Activated CD8-positive, alpha-beta T cell treated with anti-CD3 and anti-CD28 coated beads for 36 hours (primary cell): ENCODE results near the gene AMOTL2. TPM values are rescaled to one million over a fixed set of nuclear protein-coding genes. Genes with fewer than 3 reads are reported as not detected.

Experiments used
- ATAC-seq: fragments of 200-7000 bp; cut with Tn5 transposase; one replicate; pipeline ENCODE4 v1.10.0; 2021; ENCODE audit warnings: mild to moderate bottlenecking, moderate library complexity
- CTCF ChIA-PET: fragments of 350-600 bp; sonication (Branson Sonifier 250); formaldehyde crosslinking; loops from one replicate; lab custom pipeline; 2021; ENCODE audit warnings: antibody characterized with exemption; lab: Charles Lee
- POLR2A ChIA-PET: fragments of 350-600 bp; sonication (Branson Sonifier 250); formaldehyde crosslinking; loops from one replicate; lab custom pipeline; 2021; ENCODE audit warnings: antibody characterized with exemption; lab: Charles Lee
- DNase-seq: peaks from one replicate; pipeline ENCODE4 v3.0.0-alpha.2; 2020
- H3K27ac Mint-ChIP-seq: one replicate; pipeline ENCODE4 v1.8.0; 2021; ENCODE audit warnings: mild to moderate bottlenecking, mixed read lengths
- H3K27me3 Mint-ChIP-seq: one replicate; pipeline ENCODE4 v1.8.0; 2021; ENCODE audit warnings: mixed read lengths
- H3K36me3 Mint-ChIP-seq: one replicate; pipeline ENCODE4 v1.8.0; 2021; ENCODE audit warnings: low read depth, mixed read lengths
- H3K4me1 Mint-ChIP-seq: one replicate; pipeline ENCODE4 v1.8.0; 2021; ENCODE audit warnings: low read depth, mixed read lengths
- H3K4me3 Mint-ChIP-seq: one replicate; pipeline ENCODE4 v1.8.0; 2021; ENCODE audit warnings: mild to moderate bottlenecking, moderate library complexity, mixed read lengths
- H3K9me3 Mint-ChIP-seq: one replicate; pipeline ENCODE4 v1.8.0; 2021; ENCODE audit warnings: mixed read lengths
- CTCF ChIP-seq: fragments of 200-600 bp; IDR thresholded peaks from one replicate; pipeline ENCODE4 v1.8.0; 2022; ENCODE audit warnings: antibody characterized with exemption, mild to moderate bottlenecking
- intact Hi-C: fragments of 100-400 bp; cut with micrococcal nuclease; formaldehyde crosslinking; loops from one replicate; pipeline ENCODE4 v1.10.0; 2022
- total RNA-seq, 2 experiments: library from RNA; stranded (reverse); gene quantifications; one replicate each; pipeline ENCODE4 v1.2.3, GENCODE V29; 2021

The AMOTL2 gene
- total RNA-seq, 2 experiments from 2014 or later = not detected

GRCh38 chr3:134345202-134345601 lies 29.0 kb downstream of the AMOTL2 start:
- ATAC-seq (no peak), DNase-seq (no peak)
- Mint-ChIP-seq H3K4me1 (no peaks in the 10 kb centered on the region), H3K4me3 (no peak overlapping the region), H3K9me3 (peaks cover 11% of the 10 kb centered on the region), H3K27ac (no peak overlapping the region), H3K27me3 (no peaks in the 10 kb centered on the region), H3K36me3 (no peaks in the 10 kb centered on the region)
- intact Hi-C loops = no loop called here
- no peak for TF ChIP-seq CTCF
- ChIA-PET CTCF (interaction anchor here (0.9 kb wide), 1 partner anchor 18 kb away, joined by 3 read pairs; no protein-coding TSS in a partner anchor), POLR2A (no interaction called here)

- CTCF ChIA-PET = no interaction called here
- no peaks in the 10 kb centered on the region for H3K4me1 Mint-ChIP-seq
- H3K9me3 Mint-ChIP-seq = peaks cover 11% of the 10 kb centered on the region
These were observed 29.7 kb downstream of the AMOTL2 start for GRCh38 chr3:134344560-134344959.

GRCh38 chr3:134342259-134342658 lies 32.0 kb downstream of the AMOTL2 start:
- ATAC-seq (no peak), DNase-seq (no peak)
- CTCF ChIA-PET = interaction anchor here (0.6 kb wide), 1 partner anchor 11 kb away, joined by 3 read pairs; no protein-coding TSS in a partner anchor
- POLR2A ChIA-PET = interaction anchor here (1.2 kb wide), 1 partner anchor 93 kb away, joined by 3 read pairs; no protein-coding TSS in a partner anchor
- Mint-ChIP-seq H3K9me3 (peaks cover 11% of the 10 kb centered on the region), H3K27me3 (no peaks in the 10 kb centered on the region), H3K4me1 (no peaks in the 10 kb centered on the region), H3K36me3 (no peaks in the 10 kb centered on the region), H3K4me3 (no peak overlapping the region), H3K27ac (no peak overlapping the region)
- no peak for TF ChIP-seq CTCF
- intact Hi-C loops = no loop called here

More at GRCh38 chr3:134344560-134344959, 29.7 kb downstream of the AMOTL2 start:
- DNase-seq = no peak
- Mint-ChIP-seq H3K36me3 (no peaks in the 10 kb centered on the region), H3K27me3 (no peaks in the 10 kb centered on the region), H3K27ac (no peak overlapping the region), H3K4me3 (no peak overlapping the region)
- POLR2A ChIA-PET = no interaction called here
- intact Hi-C loops = no loop called here
- no peak for TF ChIP-seq CTCF
- no peak for ATAC-seq

- TF ChIP-seq CTCF = no peak
- DNase-seq = no peak
- POLR2A ChIA-PET = interaction anchor here (1.2 kb wide), 1 partner anchor 94 kb away, joined by 3 read pairs; no protein-coding TSS in a partner anchor
- no peaks in the 10 kb centered on the region for H3K27me3 Mint-ChIP-seq
- no peak overlapping the region for H3K4me3 Mint-ChIP-seq
- no peaks in the 10 kb centered on the region for H3K36me3 Mint-ChIP-seq
- H3K27ac Mint-ChIP-seq = no peak overlapping the region
- CTCF ChIA-PET = interaction anchor here (1.0 kb wide), 1 partner anchor 132 kb away, joined by 4 read pairs; no protein-coding TSS in a partner anchor
- no peaks in the 10 kb centered on the region for H3K4me1 Mint-ChIP-seq
- peaks cover 3% of the 10 kb centered on the region for H3K9me3 Mint-ChIP-seq
- intact Hi-C loops = no loop called here
- ATAC-seq = no peak
These were observed 32.9 kb downstream of the AMOTL2 start for GRCh38 chr3:134341389-134341788.

GRCh38 chr3:134340982-134341365 lies 33.3 kb downstream of the AMOTL2 start:
- no peaks in the 10 kb centered on the region for H3K4me1 Mint-ChIP-seq
- no peaks in the 10 kb centered on the region for H3K27me3 Mint-ChIP-seq
- no peak overlapping the region for H3K4me3 Mint-ChIP-seq
- H3K9me3 Mint-ChIP-seq = no peaks in the 10 kb centered on the region
- no peaks in the 10 kb centered on the region for H3K36me3 Mint-ChIP-seq
- TF ChIP-seq CTCF = no peak
- ATAC-seq = no peak
- H3K27ac Mint-ChIP-seq = no peak overlapping the region
- ChIA-PET POLR2A (interaction anchor here (1.2 kb wide), 1 partner anchor 94 kb away, joined by 3 read pairs; no protein-coding TSS in a partner anchor), CTCF (interaction anchor here (1.0 kb wide), 1 partner anchor 133 kb away, joined by 4 read pairs; no protein-coding TSS in a partner anchor)
- no peak for DNase-seq
- intact Hi-C loops = no loop called here
